GM04503 (cell line): ENCODE measurements around the gene SPAG16.
"Not testable (repeated sequence)": the region's sequence is repeated elsewhere in the genome, so short reads cannot be mapped to it uniquely, and the experiment has no call there.

Experiments used
- DNase-seq: peaks from one replicate; pipeline ENCODE4 v3.0.0-alpha.2; 2012; ENCODE audit warnings: low read depth

Gene SPAG16

GRCh38 chr2:213545481-213545880 lies 261.2 kb downstream of the SPAG16 start:
- no peak for DNase-seq

GRCh38 chr2:213545964-213546475 lies 261.8 kb downstream of the SPAG16 start:
- DNase-seq = no peak

- DNase-seq = no peak
These were observed 267.3 kb downstream of the SPAG16 start for GRCh38 chr2:213551526-213551925.

GRCh38 chr2:213559053-213559452 lies 274.8 kb downstream of the SPAG16 start:
- no peak for DNase-seq

- no peak for DNase-seq
These were observed 277.5 kb downstream of the SPAG16 start for GRCh38 chr2:213561759-213562158.

GRCh38 chr2:213562539-213563180 lies 278.4 kb downstream of the SPAG16 start:
- no peak for DNase-seq

- DNase-seq = no peak
These were observed 282.6 kb downstream of the SPAG16 start for GRCh38 chr2:213566846-213567245.

GRCh38 chr2:213609570-213610170 lies 325.4 kb downstream of the SPAG16 start:
- no peak for DNase-seq

GRCh38 chr2:213627054-213627710 lies 342.9 kb downstream of the SPAG16 start:
- no peak for DNase-seq

- no peak for DNase-seq
These were observed 343.7 kb downstream of the SPAG16 start for GRCh38 chr2:213627835-213628460.

- DNase-seq = no peak
These were observed 356.6 kb downstream of the SPAG16 start for GRCh38 chr2:213640738-213641425.

GRCh38 chr2:213644926-213645325 lies 360.7 kb downstream of the SPAG16 start:
- DNase-seq = no peak

- no peak for DNase-seq
These were observed 364.9 kb downstream of the SPAG16 start for GRCh38 chr2:213649176-213649575.

- DNase-seq = no peak
These were observed 380.6 kb downstream of the SPAG16 start for GRCh38 chr2:213664817-213665216.

- DNase-seq = no peak
These were observed 385.4 kb downstream of the SPAG16 start for GRCh38 chr2:213669657-213670056.

GRCh38 chr2:213678437-213679218 lies 394.4 kb downstream of the SPAG16 start:
- DNase-seq = no peak

GRCh38 chr2:213679894-213680293 lies 395.6 kb downstream of the SPAG16 start:
- DNase-seq = no peak

GRCh38 chr2:213682276-213682675 lies 398.0 kb downstream of the SPAG16 start:
- no peak for DNase-seq

GRCh38 chr2:213688133-213688532 lies 403.9 kb downstream of the SPAG16 start:
- no peak for DNase-seq

- not testable (repeated sequence) for DNase-seq
These were observed 404.6 kb downstream of the SPAG16 start for GRCh38 chr2:213688825-213689224.

- DNase-seq = no peak
These were observed 405.3 kb downstream of the SPAG16 start for GRCh38 chr2:213689585-213689984.
